ENCODE data around the gene CARD19.

- TF ChIP-seq, protein P1, sequence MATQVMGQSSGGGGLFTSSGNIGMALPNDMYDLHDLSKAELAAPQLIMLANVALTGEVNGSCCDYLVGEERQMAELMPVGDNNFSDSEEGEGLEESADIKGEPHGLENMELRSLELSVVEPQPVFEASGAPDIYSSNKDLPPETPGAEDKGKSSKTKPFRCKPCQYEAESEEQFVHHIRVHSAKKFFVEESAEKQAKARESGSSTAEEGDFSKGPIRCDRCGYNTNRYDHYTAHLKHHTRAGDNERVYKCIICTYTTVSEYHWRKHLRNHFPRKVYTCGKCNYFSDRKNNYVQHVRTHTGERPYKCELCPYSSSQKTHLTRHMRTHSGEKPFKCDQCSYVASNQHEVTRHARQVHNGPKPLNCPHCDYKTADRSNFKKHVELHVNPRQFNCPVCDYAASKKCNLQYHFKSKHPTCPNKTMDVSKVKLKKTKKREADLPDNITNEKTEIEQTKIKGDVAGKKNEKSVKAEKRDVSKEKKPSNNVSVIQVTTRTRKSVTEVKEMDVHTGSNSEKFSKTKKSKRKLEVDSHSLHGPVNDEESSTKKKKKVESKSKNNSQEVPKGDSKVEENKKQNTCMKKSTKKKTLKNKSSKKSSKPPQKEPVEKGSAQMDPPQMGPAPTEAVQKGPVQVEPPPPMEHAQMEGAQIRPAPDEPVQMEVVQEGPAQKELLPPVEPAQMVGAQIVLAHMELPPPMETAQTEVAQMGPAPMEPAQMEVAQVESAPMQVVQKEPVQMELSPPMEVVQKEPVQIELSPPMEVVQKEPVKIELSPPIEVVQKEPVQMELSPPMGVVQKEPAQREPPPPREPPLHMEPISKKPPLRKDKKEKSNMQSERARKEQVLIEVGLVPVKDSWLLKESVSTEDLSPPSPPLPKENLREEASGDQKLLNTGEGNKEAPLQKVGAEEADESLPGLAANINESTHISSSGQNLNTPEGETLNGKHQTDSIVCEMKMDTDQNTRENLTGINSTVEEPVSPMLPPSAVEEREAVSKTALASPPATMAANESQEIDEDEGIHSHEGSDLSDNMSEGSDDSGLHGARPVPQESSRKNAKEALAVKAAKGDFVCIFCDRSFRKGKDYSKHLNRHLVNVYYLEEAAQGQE (IDR thresholded peaks at IDR 0.05; ENCODE audit: unreplicated experiment) = no peak
- TF ChIP-seq, protein P2, sequence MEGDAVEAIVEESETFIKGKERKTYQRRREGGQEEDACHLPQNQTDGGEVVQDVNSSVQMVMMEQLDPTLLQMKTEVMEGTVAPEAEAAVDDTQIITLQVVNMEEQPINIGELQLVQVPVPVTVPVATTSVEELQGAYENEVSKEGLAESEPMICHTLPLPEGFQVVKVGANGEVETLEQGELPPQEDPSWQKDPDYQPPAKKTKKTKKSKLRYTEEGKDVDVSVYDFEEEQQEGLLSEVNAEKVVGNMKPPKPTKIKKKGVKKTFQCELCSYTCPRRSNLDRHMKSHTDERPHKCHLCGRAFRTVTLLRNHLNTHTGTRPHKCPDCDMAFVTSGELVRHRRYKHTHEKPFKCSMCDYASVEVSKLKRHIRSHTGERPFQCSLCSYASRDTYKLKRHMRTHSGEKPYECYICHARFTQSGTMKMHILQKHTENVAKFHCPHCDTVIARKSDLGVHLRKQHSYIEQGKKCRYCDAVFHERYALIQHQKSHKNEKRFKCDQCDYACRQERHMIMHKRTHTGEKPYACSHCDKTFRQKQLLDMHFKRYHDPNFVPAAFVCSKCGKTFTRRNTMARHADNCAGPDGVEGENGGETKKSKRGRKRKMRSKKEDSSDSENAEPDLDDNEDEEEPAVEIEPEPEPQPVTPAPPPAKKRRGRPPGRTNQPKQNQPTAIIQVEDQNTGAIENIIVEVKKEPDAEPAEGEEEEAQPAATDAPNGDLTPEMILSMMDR (conservative IDR thresholded peaks at IDR 0.05; ENCODE audit: low read depth in 2 of 2) = no peak
- TF ChIP-seq JUNB (IDR thresholded peaks at IDR 0.05; ENCODE audit: unreplicated experiment) (no peak), POLR2AphosphoS5 (IDR thresholded peaks at IDR 0.05; ENCODE audit: low read depth) (no peak), CREB1 (CRISPR knock-in tag; IDR thresholded peaks at IDR 0.05; ENCODE audit: low read depth) (no peak), EZH2 (IDR thresholded peaks at IDR 0.05; ENCODE audit: low read depth, unreplicated experiment) (no peak)
Measured at GRCh38 chr9:93096811-93097382, 880 bp downstream of the CARD19 start.
